Measurements from ENCODE around the gene RETN. TPM values are rescaled to one million over a fixed set of nuclear protein-coding genes. Genes with fewer than 3 reads are reported as not detected.
"Not testable (repeated sequence)": the region's sequence is repeated elsewhere in the genome, so short reads cannot be mapped to it uniquely, and the experiment has no call there.

The RETN gene
- polyA plus RNA-seq, 1 experiment: not detected

DNA sequence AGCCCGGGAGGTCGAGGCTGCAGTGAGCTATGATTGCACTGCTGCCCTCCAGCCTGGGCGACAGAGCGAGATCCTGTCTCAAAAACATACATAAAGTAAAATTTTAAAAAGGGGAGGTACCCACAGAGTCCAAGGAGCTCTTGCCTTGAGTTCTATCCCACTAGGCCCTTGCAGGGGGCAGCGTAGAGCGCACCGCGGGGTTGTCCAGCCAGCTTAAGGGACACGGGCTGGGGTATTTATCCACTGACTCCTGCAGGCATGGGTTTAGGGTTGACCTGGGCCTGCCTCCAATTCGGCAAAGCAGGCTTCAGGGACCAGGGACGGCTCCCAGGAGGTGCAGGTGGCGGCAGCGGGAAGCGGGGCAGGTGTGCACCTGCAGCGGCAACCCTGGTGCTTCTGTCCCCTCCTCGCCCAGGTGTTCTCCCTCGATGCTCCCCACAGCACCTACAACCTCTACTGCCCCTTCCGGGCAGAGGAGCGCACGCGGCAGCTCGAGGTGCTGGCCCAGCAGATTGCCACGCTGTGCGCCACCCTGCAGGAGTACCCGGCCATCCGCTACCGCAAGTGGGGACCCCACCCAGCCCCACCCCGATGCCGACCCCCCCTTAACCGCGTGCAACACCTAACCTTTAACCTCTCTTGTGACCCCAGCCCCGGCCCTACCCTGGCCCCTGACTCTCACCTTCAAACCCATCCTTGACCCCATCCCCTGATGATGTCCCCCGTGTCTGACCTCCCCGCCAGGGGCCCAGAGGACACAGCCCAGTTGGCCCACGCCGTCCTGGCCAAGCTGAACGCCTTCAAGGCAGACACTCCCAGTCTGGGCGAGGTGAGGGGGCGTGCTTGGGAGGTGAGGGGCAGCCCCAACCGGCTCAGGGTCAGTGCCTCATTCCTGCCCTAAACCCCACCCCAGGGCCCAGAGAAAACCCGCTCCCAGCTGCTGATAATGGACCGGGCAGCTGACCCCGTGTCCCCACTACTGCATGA lies 27.3 kb upstream of the RETN start:
- Histone ChIP-seq H3K9me3 (ENCODE audit: control insufficient read depth, insufficient read depth, low read length) (peaks cover 19% of the 10 kb centered on the region; the same call in 1 of the 2 replicates), H3K4me3 (ENCODE audit: low read depth, low read length) (no peak overlapping the region), H3K27me3 (ENCODE audit: control insufficient read depth, insufficient read depth, low read length) (peaks cover 6% of the 10 kb centered on the region), H3K27ac (ENCODE audit: low read depth, low read length) (no peak overlapping the region)
- TF ChIP-seq, protein P1, sequence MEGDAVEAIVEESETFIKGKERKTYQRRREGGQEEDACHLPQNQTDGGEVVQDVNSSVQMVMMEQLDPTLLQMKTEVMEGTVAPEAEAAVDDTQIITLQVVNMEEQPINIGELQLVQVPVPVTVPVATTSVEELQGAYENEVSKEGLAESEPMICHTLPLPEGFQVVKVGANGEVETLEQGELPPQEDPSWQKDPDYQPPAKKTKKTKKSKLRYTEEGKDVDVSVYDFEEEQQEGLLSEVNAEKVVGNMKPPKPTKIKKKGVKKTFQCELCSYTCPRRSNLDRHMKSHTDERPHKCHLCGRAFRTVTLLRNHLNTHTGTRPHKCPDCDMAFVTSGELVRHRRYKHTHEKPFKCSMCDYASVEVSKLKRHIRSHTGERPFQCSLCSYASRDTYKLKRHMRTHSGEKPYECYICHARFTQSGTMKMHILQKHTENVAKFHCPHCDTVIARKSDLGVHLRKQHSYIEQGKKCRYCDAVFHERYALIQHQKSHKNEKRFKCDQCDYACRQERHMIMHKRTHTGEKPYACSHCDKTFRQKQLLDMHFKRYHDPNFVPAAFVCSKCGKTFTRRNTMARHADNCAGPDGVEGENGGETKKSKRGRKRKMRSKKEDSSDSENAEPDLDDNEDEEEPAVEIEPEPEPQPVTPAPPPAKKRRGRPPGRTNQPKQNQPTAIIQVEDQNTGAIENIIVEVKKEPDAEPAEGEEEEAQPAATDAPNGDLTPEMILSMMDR (IDR thresholded peaks at IDR 0.05; ENCODE audit: low read depth, low read length): no peak
- CTCF ChIA-PET: interaction anchor here (0.9 kb wide), 1 partner anchor 73 kb away, joined by 3 read pairs; no protein-coding TSS in a partner anchor
- DNase-seq (ENCODE audit: low read depth, low spot score): no peak
- POLR2A ChIA-PET: no interaction called here

DNA sequence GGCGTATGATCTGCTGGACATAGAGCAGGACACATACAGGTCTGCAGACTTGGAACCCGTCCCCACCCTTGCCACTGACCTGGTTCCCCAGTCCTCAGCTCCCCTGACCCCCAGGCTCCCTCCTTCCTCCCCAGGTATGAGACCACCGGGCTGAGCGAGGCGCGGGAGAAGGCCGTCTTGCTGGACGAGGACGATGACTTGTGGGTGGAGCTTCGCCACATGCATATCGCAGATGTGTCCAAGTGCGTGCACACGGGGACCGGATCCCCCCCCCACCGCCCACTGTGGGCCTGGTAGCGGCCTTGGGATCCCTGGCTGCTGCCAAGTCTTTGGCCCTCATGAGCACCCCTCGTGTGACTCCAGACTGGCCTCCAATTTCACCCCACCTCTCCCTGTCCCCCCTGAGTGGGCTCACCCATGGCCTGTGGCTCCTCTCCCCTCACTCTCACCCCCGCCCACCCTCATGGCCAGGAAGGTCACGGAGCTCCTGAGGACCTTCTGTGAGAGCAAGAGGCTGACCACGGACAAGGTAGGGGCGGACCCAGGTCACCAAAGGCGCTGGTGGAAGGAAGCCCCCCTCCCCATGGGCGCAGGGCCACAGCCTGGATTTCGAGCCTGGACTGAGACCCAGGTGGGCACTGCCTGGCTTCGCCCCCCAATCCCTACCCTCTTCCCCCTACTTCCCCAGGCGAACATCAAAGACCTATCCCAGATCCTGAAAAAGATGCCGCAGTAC lies 26.4 kb upstream of the RETN start:
- DNase-seq (ENCODE audit: low read depth, low spot score): no peak
- TF ChIP-seq, protein P1 (IDR thresholded peaks at IDR 0.05; ENCODE audit: low read depth, low read length): no peak
- H3K27me3 ChIP-seq (ENCODE audit: control insufficient read depth, insufficient read depth, low read length): peaks cover 3% of the 10 kb centered on the region
- H3K4me3 ChIP-seq (ENCODE audit: low read depth, low read length): no peak overlapping the region
- ChIA-PET POLR2A (no interaction called here), CTCF (no interaction called here)
- no peak overlapping the region for H3K27ac ChIP-seq (ENCODE audit: low read depth, low read length)
- peaks cover 19% of the 10 kb centered on the region; the same call in 1 of the 2 replicates for H3K9me3 ChIP-seq (ENCODE audit: control insufficient read depth, insufficient read depth, low read length)

DNA sequence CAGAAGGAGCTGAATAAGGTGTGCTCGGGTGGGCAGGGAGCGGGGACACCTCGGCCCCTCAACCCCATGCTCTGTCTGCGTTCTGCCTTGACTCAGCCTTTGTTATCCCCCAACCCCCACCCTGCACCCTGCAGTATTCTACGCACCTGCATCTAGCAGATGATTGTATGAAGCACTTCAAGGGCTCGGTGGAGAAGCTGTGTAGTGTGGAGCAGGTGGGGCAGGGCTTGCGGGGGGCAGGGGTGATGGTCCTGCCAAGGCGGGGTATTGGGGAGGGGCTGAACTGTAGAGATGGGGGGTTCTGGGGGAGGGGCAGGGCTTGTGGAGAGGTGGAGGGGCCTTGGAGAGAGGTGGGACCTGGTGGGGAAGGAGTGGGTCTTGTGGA lies 25.8 kb upstream of the RETN start:
- Histone ChIP-seq H3K9me3 (ENCODE audit: control insufficient read depth, insufficient read depth, low read length) (peaks cover 19% of the 10 kb centered on the region; the same call in 1 of the 2 replicates), H3K27ac (ENCODE audit: low read depth, low read length) (no peak overlapping the region), H3K27me3 (ENCODE audit: control insufficient read depth, insufficient read depth, low read length) (no peaks in the 10 kb centered on the region), H3K4me3 (ENCODE audit: low read depth, low read length) (no peak overlapping the region)
- ChIA-PET CTCF (no interaction called here), POLR2A (no interaction called here)
- no peak for DNase-seq (ENCODE audit: low read depth, low spot score)
- TF ChIP-seq, protein P1 (IDR thresholded peaks at IDR 0.05; ENCODE audit: low read depth, low read length): no peak

DNA sequence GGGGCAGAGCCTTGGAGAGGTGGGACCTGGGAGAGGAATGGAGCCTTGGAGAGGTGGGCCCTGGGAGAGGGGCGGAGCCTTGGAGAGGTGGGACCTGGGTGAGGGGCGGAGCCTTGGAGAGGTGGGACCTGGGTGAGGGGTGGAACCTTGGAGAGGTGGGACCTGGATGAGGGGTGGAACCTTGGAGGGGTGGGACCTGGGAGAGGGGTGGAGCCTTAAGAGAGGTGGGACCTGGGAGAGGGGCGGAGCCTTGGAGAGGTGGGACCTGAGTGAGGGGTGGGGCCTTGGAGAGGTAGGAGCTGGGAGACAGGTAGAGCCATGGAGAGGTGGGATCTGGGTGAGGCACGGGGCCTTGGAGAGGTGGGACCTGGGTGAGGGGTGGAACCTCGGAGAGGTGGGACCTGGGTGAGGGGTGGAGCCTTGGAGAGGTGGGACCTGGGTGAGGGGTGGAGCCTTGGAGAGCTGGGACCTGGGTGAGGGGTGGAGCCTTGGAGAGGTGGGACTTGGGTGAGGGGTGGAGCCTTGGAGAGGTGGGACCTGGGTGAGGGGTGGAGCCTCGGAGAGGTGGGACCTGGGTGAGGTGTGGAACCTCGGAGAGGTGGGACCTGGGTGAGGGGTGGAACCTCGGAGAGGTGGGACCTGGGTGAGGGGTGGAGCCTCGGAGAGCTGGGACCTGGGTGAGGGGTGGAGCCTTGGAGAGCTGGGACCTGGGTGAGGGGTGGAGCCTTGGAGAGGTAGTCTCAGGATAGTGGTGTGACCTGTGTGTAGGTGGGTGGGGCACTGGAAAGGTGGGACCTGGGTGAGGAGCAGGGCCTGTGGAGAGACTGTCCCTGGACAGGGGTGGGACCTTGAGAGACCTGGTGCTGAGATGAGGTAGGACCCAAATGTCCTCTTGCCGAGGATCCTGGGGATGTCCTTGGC lies 25.0 kb upstream of the RETN start:
- DNase-seq (ENCODE audit: low read depth, low spot score); POLR2A ChIA-PET: not testable (repeated sequence)

DNA sequence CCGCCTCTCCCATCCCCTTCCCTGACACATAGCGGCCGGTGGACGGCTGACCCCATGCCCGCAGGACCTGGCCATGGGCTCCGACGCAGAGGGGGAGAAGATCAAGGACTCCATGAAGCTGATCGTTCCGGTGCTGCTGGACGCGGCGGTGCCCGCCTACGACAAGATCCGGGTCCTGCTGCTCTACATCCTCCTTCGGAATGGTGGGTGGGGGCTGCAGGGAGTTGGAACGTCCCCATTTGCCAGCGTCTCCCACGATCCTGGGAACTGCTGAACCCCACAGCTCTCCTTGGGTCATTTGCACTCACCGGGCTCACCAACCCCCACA lies 24.3 kb upstream of the RETN start:
- TF ChIP-seq, protein P1 (IDR thresholded peaks at IDR 0.05; ENCODE audit: low read depth, low read length): no peak
- H3K4me3 ChIP-seq (ENCODE audit: low read depth, low read length): no peak overlapping the region
- DNase-seq (ENCODE audit: low read depth, low spot score): no peak
- ChIA-PET POLR2A (no interaction called here), CTCF (no interaction called here)
- no peak overlapping the region for H3K27ac ChIP-seq (ENCODE audit: low read depth, low read length)
- no peaks in the 10 kb centered on the region for H3K27me3 ChIP-seq (ENCODE audit: control insufficient read depth, insufficient read depth, low read length)
- H3K9me3 ChIP-seq (ENCODE audit: control insufficient read depth, insufficient read depth, low read length): peaks cover 19% of the 10 kb centered on the region; the same call in 1 of the 2 replicates

More for the DNA sequence above, 25.0 kb upstream of the RETN start:
- H3K4me3 ChIP-seq (ENCODE audit: low read depth, low read length); H3K27me3 ChIP-seq (ENCODE audit: control insufficient read depth, insufficient read depth, low read length); H3K27ac ChIP-seq (ENCODE audit: low read depth, low read length); CTCF ChIA-PET: not testable (repeated sequence)
- peaks cover 19% of the 10 kb centered on the region; the same call in 1 of the 2 replicates for H3K9me3 ChIP-seq (ENCODE audit: control insufficient read depth, insufficient read depth, low read length)

Measured in AG04450 (cell line).